Astrocyte of the cerebellum (primary cell): ENCODE data around the gene CREG2.

ENCODE experiments used
- DNase-seq: peaks from one replicate; pipeline ENCODE4 v3.0.0-alpha.2; 2011; ENCODE audit warnings: low read depth
- H3K4me3 ChIP-seq: 2 replicates; pipeline ENCODE4 v1.5.1; 2011; ENCODE audit warnings: mild to moderate bottlenecking, low read depth, low read length, moderate library complexity
- CTCF ChIP-seq: IDR thresholded peaks from 2 replicates; pipeline ENCODE4 v1.5.1; 2012; ENCODE audit warnings: low read length, low read depth, moderate library complexity, mild to moderate bottlenecking; ENCODE audit errors: missing control alignments
- in situ Hi-C: cut with HindIII; loops from 2 replicates; pipeline ENCODE4 v1.10.0; 2017; ENCODE audit warnings: low sequenced_read_pairs

The CREG2 gene

DNA sequence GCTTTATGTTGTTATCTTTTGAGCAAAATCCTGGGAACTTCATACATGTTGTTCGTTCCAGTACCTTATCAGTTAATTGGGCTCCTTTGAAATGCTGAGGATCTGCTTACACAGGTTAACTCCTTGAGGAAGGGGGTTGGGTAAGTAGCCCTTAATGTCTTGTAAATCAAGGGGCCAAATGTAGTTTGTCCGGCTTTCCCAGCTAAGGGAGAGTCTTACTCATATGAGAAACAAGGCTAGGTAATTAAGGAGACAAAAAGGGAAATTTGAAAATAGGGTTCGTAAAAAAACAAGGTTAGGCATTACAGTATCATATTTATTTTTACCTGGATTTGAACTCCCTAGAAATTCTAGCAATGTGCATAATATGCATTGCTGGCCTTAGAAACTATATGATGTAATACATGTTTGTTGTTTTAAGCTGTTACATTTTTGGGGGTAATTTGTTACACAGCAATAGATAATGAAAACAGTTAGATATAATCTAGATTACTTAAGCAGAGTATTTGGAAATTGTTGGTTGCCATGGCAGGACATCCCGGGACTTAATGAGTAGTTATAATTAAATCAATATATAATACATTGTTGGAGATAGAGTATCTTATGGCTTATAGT lies 47.9 kb downstream of the CREG2 start:
- no peak overlapping the region for H3K4me3 ChIP-seq
- no peak for DNase-seq
- in situ Hi-C loops: no loop called here
- TF ChIP-seq CTCF: no peak

GRCh38 chr2:101337877-101338276 lies 49.4 kb downstream of the CREG2 start:
- H3K4me3 ChIP-seq: no peak overlapping the region
- no peak for DNase-seq
- no peak for TF ChIP-seq CTCF
- in situ Hi-C loops: no loop called here

DNA sequence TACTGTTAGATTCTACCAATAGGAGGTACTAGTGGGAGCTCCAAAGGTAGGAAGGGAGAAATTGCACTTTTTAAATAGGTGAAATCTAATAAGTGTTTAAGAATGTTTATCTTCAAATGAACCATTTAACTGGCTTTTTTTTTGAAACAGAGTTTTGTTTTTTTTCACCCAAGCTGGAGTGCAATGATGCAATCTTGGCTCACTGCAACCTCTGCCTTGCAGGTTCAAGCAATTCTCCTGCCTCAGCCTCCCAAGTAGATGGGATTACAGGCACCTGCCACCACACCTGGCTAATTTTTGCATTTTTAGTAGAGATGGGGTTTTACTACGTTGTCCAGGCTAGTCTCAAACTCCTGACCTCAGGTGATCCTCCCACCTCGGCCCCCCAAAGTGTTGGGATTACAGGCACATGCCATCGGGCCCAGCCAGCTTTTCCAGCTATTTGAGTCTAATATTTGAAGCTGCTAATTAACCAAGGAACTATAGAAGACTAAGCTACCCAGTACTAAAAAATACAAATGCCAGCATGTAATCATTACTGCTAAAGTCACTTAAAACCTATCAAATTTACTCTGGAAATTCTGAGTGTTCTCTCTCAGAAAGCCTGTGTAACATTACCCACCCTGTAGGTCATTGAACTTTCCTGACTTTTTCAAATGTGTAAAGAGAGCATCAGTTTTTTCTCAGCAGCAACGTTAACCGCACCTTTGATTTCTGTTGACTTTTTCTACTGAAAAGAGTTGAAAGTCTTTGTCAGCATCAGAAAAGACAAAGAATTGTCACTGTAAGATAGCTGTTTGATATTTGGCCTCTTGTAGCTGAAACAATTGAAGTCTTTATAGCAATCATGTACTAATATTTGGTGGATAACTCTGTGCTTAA lies 54.2 kb downstream of the CREG2 start:
- in situ Hi-C loops: no loop called here
- TF ChIP-seq CTCF: no peak
- no peak overlapping the region for H3K4me3 ChIP-seq
- DNase-seq: no peak

DNA sequence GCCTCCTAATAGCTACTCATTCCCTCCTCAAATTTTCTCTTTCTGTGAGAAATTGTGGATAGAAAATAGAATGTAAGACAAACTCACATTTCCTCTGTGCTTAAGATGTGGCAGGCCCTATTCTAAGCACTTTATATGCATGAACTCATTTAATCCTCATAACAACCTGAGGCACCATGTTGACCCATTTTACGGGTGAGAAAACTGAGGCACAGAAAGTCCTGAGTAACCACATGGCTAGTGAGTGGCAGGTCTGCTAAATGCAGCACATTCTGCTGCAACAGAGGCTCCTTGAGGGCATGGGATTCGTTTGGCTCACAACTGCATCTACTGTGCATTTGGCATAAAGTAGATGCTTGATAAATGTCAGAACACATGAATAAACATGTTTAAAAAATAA lies 56.1 kb downstream of the CREG2 start:
- no peak for DNase-seq
- in situ Hi-C loops: no loop called here

DNA sequence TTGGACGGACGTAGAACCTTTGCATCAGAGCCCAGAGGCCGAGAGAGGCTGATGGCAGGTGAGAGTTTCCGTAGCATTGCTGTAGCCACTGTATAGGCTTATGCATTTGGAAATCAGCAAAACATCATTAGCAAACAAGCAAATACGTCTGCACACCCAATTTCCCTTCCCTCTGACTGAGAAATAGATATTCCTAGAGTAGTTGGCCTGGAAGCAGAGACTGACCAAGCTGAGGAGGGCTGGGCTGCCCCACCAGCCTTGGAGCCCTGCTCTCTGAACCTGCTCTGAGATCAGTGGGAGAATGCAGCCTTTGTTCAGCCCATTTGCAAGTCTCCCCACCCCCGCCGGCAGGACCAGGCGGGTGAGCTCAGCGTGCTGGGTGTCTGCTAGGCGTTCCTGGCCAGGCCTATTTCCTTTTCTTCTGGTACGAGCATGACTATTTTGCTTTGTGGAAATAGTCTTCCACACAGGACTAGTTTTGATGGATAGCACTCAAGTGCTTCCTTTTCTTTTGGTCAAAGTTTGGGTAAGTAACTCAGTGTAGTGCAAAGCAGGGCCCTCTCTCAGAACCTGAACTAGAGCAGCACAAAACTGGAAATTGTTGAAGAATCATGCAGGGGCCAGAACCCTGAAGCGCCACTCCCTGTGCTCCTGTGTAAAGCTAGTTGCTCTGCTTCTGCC lies 56.9 kb downstream of the CREG2 start:
- DNase-seq: no peak
- no peak overlapping the region for H3K4me3 ChIP-seq
- in situ Hi-C loops: no loop called here
- TF ChIP-seq CTCF: no peak

More for the DNA sequence above, 56.1 kb downstream of the CREG2 start:
- no peak for TF ChIP-seq CTCF
- H3K4me3 ChIP-seq: no peak overlapping the region

GRCh38 chr2:101329026-101329425 lies 58.3 kb downstream of the CREG2 start:
- DNase-seq: no peak
- H3K4me3 ChIP-seq: no peak overlapping the region

More at GRCh38 chr2:101329026-101329425, 58.3 kb downstream of the CREG2 start:
- no peak for TF ChIP-seq CTCF
- in situ Hi-C loops: no loop called here
